CD4-positive, alpha-beta T cell treated with Interleukin-6 for 4 hours (primary cell): ENCODE measurements around the gene SLC26A11.

Source experiments
- DNase-seq: peaks from one replicate; pipeline ENCODE4 v3.0.0-alpha.2; 2020; ENCODE audit warnings: mixed read lengths

The SLC26A11 gene

GRCh38 chr17:80220054-80220735 lies at the start of gene SLC26A11, which contains the start of gene SGSH:
TSS of gene SLC26A11 (plus strand) at chr17:80220427. CDS start at chr17:80221561, 1,134 bp downstream.
TSS of gene SGSH (minus strand) at chr17:80220333. CDS start at chr17:80220313, 20 bp downstream.
- peak; percentile 72 for DNase-seq

GRCh38 chr17:80171681-80172080 lies 48.5 kb upstream of the SLC26A11 start:
- no peak for DNase-seq

GRCh38 chr17:80173126-80173525 lies 47.1 kb upstream of the SLC26A11 start:
- no peak for DNase-seq

GRCh38 chr17:80173916-80174315 lies 46.3 kb upstream of the SLC26A11 start:
- no peak for DNase-seq

GRCh38 chr17:80176757-80177156 lies 43.5 kb upstream of the SLC26A11 start:
- no peak for DNase-seq

- DNase-seq, result no peak
Observed at GRCh38 chr17:80177986-80178595, 42.1 kb upstream of the SLC26A11 start.

GRCh38 chr17:80180192-80180591 lies 40.0 kb upstream of the SLC26A11 start:
- DNase-seq, result no peak

GRCh38 chr17:80181431-80181830 lies 38.8 kb upstream of the SLC26A11 start:
- no peak for DNase-seq

GRCh38 chr17:80182118-80182844 lies 37.9 kb upstream of the SLC26A11 start:
- no peak for DNase-seq

- DNase-seq, result no peak
Observed at GRCh38 chr17:80182845-80183223, 37.4 kb upstream of the SLC26A11 start.

- no peak for DNase-seq
Observed at GRCh38 chr17:80183581-80184422, 36.4 kb upstream of the SLC26A11 start.

GRCh38 chr17:80184423-80184714 lies 35.9 kb upstream of the SLC26A11 start:
- no peak for DNase-seq

GRCh38 chr17:80185968-80186367 lies 34.3 kb upstream of the SLC26A11 start:
- no peak for DNase-seq

- no peak for DNase-seq
Observed at GRCh38 chr17:80187090-80187489, 33.1 kb upstream of the SLC26A11 start.

GRCh38 chr17:80187515-80187941 lies 32.7 kb upstream of the SLC26A11 start:
- DNase-seq, result no peak

- DNase-seq, result no peak
Observed at GRCh38 chr17:80189611-80190010, 30.6 kb upstream of the SLC26A11 start.

GRCh38 chr17:80190716-80191115 lies 29.5 kb upstream of the SLC26A11 start:
- DNase-seq, result no peak

GRCh38 chr17:80191192-80191591 lies 29.0 kb upstream of the SLC26A11 start:
- DNase-seq, result no peak

GRCh38 chr17:80191865-80192661 lies 28.2 kb upstream of the SLC26A11 start:
- DNase-seq, result no peak

GRCh38 chr17:80195141-80195540 lies 25.1 kb upstream of the SLC26A11 start:
- DNase-seq, result no peak

GRCh38 chr17:80195671-80196529 lies 24.3 kb upstream of the SLC26A11 start:
- peak; percentile 66 for DNase-seq
